ENCODE measurements around the gene FMNL3.

The FMNL3 gene

DNA sequence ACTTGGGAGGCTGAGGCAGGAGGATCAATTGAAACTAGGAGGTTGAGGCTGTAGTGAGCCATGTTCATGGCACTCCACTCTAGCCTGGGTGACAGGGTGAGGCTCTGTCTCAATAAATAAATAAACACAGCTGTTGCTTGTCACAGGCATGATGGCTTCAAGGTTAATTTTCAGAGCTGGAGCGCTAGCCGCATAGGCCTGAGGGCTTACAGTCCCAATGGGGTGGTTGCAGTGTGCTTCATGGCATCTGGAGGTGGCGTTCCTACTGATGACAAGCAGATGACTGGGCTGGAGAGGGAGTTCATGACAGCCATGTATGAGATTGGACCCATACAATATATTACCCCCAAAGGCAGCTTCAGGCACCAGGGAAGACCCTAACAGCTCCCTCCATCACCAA, 1.6 kb upstream of the FMNL3 start:
- no peak for DNase-seq (ENCODE audit: low spot score)

DNA sequence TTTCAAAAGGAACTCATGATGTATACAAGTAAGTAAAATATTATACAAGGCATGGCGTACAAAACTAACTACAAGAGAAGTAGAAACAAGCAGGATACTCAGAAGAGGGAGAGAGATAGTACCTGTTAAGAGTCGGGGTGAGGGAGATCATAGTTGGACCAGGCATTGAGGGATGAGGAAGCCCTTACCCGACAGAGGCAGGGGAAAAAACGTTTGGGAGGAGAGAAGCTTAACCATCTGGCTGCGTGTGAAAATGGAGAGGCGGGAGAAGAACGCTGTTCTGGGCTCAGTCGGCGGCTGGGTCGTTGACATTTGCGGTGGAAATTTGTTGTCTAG, 575 bp upstream of the FMNL3 start:
- no peak for DNase-seq (ENCODE audit: low spot score)

DNA sequence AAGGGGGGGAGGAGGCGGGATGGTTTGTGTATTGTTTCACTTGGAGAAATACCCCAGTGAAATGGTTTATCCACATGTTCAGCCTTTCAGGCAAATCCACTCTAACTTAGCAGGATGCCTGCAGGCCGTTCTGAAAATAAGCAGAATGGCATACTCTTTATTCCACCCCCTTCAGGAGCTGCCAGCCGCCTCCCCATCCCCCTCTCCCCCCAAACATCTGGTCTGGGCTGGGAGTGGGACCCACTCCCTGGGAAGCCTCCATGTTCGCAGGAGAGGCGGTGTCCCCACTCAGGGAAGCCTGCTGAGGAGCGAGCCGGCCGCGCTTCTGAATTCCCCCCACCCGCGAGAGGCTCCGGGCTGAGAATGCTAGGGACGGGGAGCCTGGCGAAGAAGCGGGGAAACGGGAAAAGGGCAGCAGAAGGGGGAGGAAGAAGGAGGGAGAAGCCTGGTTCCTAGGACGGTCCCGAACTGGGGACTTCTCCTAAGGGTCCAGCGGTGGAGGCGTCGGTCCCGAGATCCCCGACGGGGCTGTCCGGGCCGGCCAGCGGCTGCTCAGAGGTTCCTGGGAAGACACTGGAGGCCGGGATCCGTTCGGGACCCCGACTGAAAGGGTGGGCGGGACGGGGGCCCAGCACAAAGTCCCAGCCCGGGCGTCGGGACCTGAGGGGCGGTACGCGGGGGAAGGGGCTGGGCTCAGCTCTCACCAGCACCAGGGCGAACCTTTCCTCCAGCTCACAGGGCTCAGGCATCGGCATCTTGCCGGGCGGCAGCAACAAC, 666 bp downstream of the FMNL3 start:
- DNase-seq (ENCODE audit: low spot score) = no peak

DNA sequence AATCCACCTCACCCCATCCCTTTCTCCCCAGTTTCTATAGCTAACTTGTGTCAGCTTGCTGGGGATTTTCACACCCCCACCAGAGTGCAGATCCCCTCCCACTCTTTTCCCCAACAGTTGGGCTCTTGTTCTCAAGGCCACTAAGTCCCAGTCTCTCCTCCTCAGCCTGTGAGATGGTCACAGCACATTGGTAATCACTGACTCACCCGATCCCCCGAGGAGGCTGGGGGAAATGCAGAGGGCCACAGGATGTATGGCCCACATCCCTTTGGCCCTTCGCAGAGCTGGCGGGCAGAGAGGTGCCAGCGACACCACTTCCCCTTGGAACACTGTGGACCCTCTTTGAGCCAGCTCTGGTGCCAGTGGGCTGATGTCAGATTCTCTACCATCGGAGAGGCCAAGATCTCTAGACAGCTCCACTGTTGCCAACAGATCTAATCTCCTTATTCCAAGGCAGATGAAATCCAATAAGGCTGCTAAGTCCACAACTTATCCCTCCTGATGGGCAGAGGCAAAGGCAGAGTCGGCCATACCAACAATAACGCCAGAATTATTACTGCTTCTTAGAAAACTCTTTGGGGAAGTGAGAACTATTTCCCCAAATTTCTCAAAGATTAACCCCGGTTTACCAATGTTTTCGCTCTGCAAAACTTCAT, 1.6 kb downstream of the FMNL3 start:
- no peak for DNase-seq (ENCODE audit: low spot score)

DNA sequence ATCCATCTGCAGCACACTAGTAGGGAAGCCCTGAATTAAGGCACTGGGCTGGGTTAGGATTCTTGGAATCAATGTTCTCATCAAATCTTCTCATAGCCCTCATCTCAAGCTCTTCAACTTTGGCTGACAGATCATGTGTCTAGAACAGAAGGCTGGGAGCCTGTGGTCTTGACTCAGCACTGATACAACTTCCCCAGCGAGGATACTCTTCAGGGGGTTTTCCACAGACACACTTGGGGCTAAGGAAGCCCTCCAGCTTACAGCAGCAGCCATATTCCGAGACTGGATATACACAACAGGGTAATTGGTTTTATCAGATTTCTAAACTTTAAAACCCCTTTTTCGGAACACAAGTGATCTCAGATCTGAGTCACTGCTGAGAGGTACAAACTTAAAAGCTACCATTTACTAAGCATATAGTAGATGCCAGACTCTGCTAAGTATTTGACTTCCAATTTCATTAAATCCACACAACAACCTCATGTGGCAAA, 3.5 kb downstream of the FMNL3 start:
- no peak for DNase-seq (ENCODE audit: low spot score)

DNA sequence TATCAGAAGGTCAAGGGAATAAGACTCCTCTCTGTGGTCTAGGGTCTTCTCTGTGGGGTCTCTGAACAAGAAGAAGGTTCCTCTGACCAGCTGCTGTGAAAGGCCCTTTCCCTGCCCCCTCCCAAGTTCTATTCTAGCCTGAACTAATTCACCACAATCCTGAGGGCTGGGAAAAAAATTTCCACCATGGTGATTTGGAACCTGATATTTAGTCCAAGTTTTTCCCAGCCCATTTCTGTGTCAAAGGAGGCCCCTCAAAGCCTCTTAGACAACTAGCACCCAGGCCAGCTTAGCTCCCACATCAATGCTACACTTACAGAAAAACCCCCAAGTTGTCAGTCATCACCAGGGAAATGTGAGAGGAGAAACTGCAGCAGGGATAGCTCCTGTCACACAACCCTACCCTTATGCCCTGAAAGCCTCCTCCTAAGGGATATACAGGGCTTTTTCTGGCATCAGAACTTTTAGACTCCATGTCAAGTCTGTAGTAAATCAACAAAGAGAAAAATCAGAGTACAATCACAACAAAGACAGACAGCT, 4.5 kb downstream of the FMNL3 start:
- no peak for DNase-seq (ENCODE audit: low spot score)

DNA sequence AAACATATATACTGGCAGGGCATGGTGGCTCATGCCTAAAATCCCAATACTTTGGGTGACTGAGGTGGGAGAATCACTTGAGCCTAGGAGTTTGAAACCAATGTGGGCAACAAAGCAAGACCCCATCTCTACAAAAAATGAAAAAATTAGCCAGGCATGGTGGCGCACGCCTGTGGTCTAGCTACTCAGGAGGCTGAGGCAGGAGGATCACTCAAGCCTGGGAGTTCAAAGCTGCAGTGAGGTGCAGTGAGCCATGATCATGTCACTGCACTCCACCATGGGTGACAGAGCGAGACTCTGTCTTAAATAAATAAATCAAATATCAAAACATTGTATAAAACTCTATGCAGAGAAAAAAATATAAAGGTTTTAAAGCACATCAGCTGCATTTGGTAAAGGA, 5.2 kb downstream of the FMNL3 start:
- DNase-seq (ENCODE audit: low spot score) = no peak

DNA sequence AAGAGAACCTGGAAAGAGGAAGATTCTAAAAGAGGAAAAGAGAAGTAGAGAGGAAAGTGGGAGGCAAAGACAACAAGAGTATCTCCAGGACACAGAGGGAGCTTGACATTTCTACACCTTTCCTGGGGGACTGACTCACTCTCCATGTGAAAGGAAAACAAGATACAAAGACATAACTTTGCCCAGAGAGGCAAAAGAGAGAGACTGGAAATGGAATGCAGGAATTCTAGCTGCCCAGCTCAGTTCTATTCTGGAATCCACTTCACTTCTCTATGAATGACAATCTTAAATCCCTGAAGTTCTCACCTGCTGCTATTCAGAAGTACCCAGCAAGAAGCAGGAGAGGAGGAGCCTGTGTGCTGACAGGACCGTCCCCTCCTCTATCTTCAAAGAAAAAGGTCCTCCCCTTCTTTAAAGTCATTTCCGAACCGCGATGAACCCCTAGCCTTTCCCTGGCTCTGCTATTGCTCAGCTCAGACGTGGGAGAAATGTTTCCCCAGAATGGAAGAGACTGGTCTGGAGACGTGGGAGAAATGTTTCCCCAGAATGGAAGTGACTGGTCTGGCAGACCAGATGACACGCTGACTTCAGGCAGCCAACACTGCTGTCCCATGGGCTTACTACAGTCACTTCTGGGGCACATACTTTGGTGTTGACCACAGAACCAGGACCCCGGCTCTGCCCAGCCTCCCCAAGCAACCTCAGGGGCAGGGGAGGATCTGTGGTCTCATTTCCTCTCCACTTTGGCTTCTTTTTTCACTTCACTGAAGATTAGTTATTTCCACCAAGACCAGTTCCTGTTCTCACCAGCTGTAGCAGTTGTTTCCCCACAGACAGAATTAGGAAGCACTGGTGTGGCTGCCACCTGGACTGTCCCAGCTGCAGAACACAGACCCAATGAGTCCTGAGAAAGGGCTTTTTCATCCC, 8.3 kb downstream of the FMNL3 start:
- DNase-seq (ENCODE audit: low spot score) = no peak

DNA sequence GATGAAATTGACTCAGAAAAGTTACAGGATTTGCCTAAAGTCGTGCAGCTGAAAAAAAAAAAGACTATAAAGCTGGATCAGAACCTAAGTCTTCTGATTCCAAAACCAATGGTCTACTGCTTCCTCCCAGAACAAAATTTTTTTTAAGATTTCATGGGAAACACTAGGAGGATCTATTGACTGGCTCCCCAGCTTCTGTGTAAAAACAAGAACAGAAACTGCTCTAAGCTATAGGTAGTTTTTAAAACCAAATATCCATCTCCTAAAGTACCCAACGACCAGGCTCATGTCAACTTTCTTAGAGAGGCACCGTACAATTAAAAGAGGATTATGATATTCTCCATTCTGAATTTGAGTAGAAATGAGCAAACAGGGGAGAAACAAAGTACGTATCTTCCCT, 9.4 kb downstream of the FMNL3 start:
- DNase-seq (ENCODE audit: low spot score) = no peak

DNA sequence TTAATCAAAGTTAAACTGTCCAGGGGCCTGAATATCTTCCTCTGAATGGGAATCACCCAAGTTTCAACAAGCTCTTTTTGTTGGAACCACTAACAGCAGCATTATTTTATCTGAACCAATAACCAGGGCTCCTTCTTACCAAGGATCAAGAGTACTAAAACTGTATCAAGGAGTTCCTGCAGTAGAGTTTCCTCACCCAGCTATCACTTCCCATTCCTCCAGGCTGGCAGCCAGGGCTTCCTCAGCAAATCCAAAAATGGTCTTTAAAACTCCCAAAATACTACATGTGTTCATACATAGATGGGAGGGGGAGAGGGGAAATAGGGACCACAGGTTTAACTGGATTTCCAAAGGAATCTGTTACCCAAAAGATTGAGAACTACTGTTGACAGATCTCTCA, 10.5 kb downstream of the FMNL3 start:
- no peak for DNase-seq (ENCODE audit: low spot score)

DNA sequence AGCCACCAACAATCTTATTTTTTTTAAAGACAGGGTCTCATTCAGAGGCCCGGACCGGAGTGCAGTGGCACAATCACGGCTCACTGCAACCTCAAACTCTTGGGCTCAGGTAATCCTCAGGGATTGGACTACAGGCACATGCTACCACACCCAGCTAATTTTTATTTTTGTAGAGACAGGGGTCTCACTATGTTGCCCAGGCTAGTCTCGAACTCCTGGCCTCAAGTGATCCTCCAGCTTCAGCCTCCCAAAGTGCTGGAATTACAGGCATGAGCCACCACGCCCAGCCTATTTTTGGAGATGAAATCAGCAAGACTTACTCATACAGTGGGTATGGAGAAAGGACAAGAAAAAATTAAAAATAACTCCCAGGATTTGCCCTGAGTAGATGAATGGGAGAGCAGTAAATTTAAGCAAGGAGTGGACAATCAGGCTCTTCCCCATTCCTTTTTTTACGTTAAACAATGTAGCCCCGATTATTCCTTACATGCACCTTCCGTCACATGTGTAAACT, 13.2 kb downstream of the FMNL3 start:
- DNase-seq (ENCODE audit: low spot score) = no peak

DNA sequence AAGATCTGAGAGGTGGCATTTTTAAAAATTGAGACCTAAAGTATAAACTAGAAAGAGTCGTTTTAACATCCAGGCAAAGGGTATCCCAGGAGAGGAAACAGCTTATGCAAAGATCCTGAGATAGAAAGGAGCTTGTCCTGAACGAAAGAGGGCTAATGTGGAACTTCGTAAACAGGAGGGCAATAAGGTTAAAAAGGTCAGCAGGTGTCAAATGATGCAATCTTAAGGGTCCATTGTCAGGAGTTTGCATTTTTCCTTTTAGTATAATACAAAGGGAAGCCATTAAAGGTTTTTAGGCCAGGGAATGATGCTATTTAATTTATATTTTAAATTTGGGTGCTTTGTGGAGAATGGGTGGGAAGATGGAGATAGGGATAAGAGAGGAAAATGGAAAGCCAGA, 14.4 kb downstream of the FMNL3 start:
- DNase-seq (ENCODE audit: low spot score) = no peak

DNA sequence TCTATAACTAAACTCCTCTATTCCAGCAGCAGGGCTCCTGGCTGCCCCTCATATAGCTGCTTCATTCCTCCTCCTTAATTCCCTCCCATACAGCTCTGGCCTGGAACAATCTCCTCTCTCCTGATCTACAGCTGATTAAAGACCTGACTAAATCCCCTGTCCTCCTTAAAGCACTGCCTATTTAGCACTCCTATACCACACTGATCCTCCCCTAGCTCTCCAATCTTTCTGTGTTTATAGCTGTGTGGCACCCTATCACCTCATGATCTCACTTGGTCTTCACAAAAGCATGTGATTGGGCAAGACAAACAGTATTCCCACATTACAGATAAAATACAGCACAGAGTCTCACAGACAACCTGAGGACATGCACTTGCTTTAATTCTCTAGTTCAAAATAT, 17.4 kb downstream of the FMNL3 start:
- DNase-seq (ENCODE audit: low spot score) = no peak

DNA sequence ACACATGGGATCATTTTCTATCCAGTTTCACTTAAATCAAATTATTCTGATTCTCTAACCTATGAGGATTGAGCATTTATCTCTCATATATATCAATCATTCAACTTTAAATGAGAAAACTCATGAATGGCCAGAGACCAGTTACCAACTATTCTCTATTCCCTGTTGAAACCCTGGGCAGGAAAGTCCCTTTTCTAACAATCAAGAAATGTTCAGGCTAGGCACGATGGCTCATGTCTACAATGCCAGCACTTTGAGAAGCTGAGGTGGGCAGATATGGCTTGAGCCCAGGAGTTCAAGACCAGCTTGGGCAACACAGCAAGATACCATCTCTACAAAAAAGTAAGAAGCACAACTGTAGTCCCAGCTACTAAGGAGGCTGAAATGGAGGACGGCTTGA, 18.0 kb downstream of the FMNL3 start:
- no peak for DNase-seq (ENCODE audit: low spot score)

DNA sequence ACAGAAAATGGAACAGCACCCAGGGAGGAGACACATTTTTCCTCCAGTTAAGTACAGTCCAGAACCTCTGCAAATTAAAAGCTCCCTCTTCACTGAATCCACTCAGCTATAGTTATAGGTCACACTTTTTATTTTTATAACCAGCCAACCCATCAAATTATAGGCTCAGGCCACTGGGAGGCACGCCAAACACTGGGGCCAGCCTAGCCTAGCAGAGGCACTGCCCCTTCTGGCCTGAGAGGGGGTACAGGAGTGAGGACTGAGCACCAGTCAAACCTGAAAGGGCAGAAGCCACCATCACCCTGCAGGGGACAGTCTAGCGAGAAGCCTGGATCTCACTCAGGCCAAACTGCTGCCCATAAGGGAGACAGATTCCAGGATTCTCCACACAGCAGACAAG, 19.3 kb downstream of the FMNL3 start:
- DNase-seq (ENCODE audit: low spot score) = no peak

DNA sequence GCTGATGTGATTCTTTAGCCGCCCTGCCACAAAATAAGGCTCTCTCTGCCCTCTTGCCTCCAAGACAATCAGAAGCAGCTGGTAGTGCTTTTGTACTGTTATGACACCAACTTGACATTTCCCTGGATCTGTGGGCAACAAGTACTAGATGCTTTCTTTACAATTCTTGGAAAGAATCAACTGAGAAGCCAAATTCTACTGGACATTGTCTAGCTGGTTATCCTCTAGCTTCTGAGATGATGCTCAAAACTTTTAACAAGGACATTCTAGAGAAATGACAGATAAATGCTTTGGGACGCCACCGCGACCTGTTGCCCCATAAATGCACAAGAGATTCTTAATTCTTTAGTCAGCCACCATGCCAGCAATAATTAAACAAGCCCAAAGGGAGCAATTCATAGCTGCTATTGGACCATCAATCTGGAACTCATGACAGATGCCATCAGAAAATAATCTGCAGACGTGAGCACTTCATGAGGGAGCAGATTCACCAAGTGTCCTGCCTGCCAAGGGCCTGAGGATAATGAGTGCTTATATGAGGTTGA, 22.8 kb downstream of the FMNL3 start:
- DNase-seq (ENCODE audit: low spot score) = no peak

DNA sequence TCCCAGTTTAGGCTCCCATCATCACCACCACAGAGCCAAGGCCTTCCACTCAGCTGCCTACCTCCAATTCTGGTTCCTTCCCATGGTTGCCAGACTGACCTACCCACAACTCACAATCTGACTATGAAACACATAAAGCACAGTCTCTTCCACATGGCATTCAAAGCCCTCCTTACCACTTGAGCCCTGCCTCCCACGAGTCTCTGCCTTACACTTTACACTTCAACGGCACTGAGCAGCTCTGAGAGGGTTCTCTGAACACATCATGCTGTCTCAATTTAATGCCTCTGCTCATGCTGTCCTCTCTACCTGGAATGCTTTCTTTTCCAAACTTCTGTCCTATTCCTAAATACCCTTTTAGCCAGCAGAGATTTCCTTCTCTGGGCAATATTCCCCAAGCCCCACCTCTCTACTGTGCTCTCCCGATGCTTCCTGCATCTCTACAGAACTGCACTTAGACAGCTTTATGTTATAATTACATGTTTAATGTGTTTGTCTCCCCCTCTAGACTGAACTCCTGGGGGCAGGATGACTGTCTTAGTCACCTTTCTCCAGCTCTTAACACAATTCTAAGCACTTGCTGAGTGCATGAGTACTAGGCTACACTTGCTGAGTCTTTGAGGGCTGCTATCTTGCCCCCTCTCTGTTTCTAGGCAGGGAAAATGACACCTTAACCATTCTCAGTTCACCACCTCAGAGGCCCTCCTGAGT, 23.5 kb downstream of the FMNL3 start:
- no peak for DNase-seq (ENCODE audit: low spot score)

DNA sequence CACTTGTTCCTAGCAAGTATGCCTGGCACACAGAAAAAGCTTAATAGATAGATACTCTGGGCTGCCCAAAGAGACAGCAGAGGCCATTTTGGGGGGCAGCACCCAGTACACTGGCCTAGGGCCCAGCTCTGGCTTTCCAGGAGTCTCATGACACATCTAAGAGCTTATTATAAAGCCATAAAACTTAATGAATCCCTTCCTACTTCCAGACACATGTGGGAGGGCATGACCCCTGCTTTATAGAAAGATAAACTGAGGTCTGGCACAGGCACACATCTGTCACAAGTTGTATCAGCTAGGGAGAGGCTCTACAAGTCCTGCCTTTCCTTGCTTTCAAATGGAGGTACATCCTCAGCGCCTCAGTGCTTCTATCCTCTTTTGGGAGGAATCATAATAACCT, 27.1 kb downstream of the FMNL3 start:
- DNase-seq (ENCODE audit: low spot score) = no peak

DNA sequence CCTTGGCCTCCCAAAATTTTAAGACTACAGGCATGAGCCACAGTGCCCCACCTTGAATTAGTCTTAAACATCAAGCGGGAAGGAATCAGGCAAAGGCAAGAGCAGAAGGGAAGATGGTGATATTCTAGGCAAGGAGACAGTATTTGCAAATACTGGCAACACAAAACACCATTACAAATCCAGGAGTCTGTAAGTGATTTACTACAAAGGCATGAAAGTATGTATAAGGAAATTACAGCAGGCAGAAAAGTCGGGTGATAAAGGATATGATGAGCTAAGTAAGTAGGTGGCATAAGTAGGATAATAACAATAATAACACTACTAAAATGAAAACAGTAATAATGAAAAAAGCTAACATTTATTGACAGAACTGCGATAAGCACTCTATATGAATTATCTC, 28.5 kb downstream of the FMNL3 start:
- DNase-seq (ENCODE audit: low spot score) = no peak

DNA sequence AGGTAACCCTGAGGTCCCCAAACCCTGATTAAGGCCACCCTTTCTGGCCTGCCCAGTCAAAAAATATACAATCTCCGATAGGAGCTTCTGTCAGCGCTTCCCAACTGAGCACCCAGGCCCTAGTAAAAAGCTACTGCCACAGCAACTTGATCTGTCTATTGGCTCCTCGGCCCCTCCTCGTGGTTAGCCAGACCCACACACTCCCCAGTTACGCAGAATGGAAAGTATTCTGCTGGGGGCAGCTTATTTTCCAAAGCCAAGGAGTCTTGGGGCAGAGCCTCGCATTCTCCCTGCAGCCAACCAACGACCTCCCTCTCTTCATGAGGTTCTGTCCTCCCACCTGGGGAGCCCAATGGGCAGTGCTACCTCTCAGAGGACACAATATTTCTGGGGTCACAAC, 32.1 kb downstream of the FMNL3 start:
- no peak for DNase-seq (ENCODE audit: low spot score)

DNA sequence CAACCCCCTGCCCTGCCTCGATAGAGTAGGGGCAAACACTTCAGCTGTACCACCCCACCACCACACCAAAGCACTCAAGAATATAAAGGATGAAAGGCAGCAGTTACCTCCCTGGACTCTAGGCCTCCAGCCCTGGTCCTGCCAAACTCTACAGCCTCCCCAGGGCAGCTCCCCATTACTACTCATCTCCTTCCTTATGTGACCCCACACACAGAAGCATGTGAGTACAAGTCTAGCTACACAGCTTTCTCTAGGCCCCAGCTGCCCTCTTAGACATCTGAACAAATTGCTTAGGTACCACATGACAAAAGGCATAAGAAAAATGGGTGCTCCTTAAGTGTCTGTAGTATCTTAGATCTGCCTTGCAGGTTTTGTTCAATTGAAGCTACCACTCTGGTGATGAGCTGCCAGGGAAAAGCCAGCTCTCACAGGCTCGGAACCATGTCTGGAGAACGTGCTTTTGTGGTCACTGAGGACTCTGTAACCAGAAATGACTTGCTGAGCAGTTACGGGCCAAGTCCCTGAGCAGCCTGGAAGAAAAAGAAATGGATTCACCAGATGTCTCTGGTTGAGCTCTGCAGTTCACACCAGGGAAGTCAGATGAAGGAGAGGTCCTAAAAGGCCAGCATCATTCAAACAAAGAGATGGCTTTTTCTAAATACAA, 32.8 kb downstream of the FMNL3 start:
- no peak for DNase-seq (ENCODE audit: low spot score)

Data from HuH-7.5 (cell line).